HT1080 (cell line): ENCODE measurements around the gene CRYBG3. TPM values are rescaled to one million over a fixed set of nuclear protein-coding genes. Genes with fewer than 3 reads are reported as not detected.

Experiments
- DNase-seq: peaks from one replicate; pipeline ENCODE4 v3.0.0-alpha.2; 2015; ENCODE audit warnings: low read depth
- total RNA-seq: library from RNA; depleted of rRNA; stranded (reverse); fragments of >200 nt; shearing (Covaris generic); gene quantifications from 2 replicates; pipeline ENCODE4 v1.2.3, GENCODE V29; 2014

Gene CRYBG3
- total RNA-seq, 1 experiment from 2014 or later, result 10.9 TPM

GRCh38 chr3:97835761-97836160 is 13.9 kb downstream of the CRYBG3 start:
- peak; percentile 79 for DNase-seq

- no peak for DNase-seq
Observed at GRCh38 chr3:97838393-97838792, 16.6 kb downstream of the CRYBG3 start.

- DNase-seq, result no peak
Observed at GRCh38 chr3:97839944-97840343, 18.1 kb downstream of the CRYBG3 start.

- DNase-seq, result no peak
Observed at GRCh38 chr3:97841304-97841703, 19.5 kb downstream of the CRYBG3 start.

- no peak for DNase-seq
Observed at GRCh38 chr3:97841956-97842355, 20.1 kb downstream of the CRYBG3 start.

- no peak for DNase-seq
Observed at GRCh38 chr3:97848779-97849178, 27.0 kb downstream of the CRYBG3 start.

- DNase-seq, result no peak
Observed at GRCh38 chr3:97857401-97857800, 35.6 kb downstream of the CRYBG3 start.

- DNase-seq, result no peak
Observed at GRCh38 chr3:97860364-97860763, 38.6 kb downstream of the CRYBG3 start.

GRCh38 chr3:97862582-97862981 is 40.8 kb downstream of the CRYBG3 start:
- no peak for DNase-seq

GRCh38 chr3:97863031-97863430 is 41.2 kb downstream of the CRYBG3 start:
- DNase-seq, result peak; percentile 43

GRCh38 chr3:97863775-97864174 is 42.0 kb downstream of the CRYBG3 start:
- no peak for DNase-seq

- DNase-seq, result no peak
Observed at GRCh38 chr3:97871186-97871585, 49.4 kb downstream of the CRYBG3 start.

GRCh38 chr3:97871801-97872524 is 50.2 kb downstream of the CRYBG3 start:
- peak; percentile 95 for DNase-seq

- peak; percentile 31 for DNase-seq
Observed at GRCh38 chr3:97872525-97873042, 50.8 kb downstream of the CRYBG3 start.

- no peak for DNase-seq
Observed at GRCh38 chr3:97880267-97880666, 58.5 kb downstream of the CRYBG3 start.

- peak; percentile 67 for DNase-seq
Observed at GRCh38 chr3:97882975-97883598, 61.3 kb downstream of the CRYBG3 start.

GRCh38 chr3:97883736-97884135 is 61.9 kb downstream of the CRYBG3 start:
- no peak for DNase-seq

- DNase-seq, result no peak
Observed at GRCh38 chr3:97884586-97885123, 62.8 kb downstream of the CRYBG3 start.

- DNase-seq, result no peak
Observed at GRCh38 chr3:97885931-97886824, 64.4 kb downstream of the CRYBG3 start.

GRCh38 chr3:97889814-97890213 is 68.0 kb downstream of the CRYBG3 start:
- no peak for DNase-seq

- no peak for DNase-seq
Observed at GRCh38 chr3:97892852-97893251, 71.0 kb downstream of the CRYBG3 start.

GRCh38 chr3:97895216-97895615 is 73.4 kb downstream of the CRYBG3 start:
- DNase-seq, result no peak
